Activated naive CD4-positive, alpha-beta T cell treated with anti-CD3 and anti-CD28 coated beads, Interleukin-2, amount 50 U/mL, for 24 hours (primary cell): ENCODE data around the gene LPCAT1.
"Not testable (repeated sequence)": the region's sequence is repeated elsewhere in the genome, so short reads cannot be mapped to it uniquely, and the experiment has no call there.

Source experiments
- H3K27ac Mint-ChIP-seq: one replicate; pipeline ENCODE4 v1.8.0; 2021; ENCODE audit warnings: mild to moderate bottlenecking, mixed read lengths
- H3K27me3 Mint-ChIP-seq: one replicate; pipeline ENCODE4 v1.8.0; 2021; ENCODE audit warnings: mixed read lengths
- H3K36me3 Mint-ChIP-seq: one replicate; pipeline ENCODE4 v1.8.0; 2021; ENCODE audit warnings: mixed read lengths
- H3K4me1 Mint-ChIP-seq: one replicate; pipeline ENCODE4 v1.8.0; 2021; ENCODE audit warnings: mixed read lengths
- H3K4me3 Mint-ChIP-seq: one replicate; pipeline ENCODE4 v1.8.0; 2021; ENCODE audit warnings: mild to moderate bottlenecking, mixed read lengths
- H3K9me3 Mint-ChIP-seq: one replicate; pipeline ENCODE4 v1.8.0; 2021; ENCODE audit warnings: mixed read lengths

The LPCAT1 gene

GRCh38 chr5:1466631-1467265, 57.0 kb downstream of the LPCAT1 start:
- Mint-ChIP-seq H3K9me3 (no peaks in the 10 kb centered on the region), H3K4me3 (no peak overlapping the region), H3K36me3 (peaks cover 2% of the 10 kb centered on the region), H3K4me1 (no peaks in the 10 kb centered on the region), H3K27ac (no peak overlapping the region), H3K27me3 (no peaks in the 10 kb centered on the region)

DNA sequence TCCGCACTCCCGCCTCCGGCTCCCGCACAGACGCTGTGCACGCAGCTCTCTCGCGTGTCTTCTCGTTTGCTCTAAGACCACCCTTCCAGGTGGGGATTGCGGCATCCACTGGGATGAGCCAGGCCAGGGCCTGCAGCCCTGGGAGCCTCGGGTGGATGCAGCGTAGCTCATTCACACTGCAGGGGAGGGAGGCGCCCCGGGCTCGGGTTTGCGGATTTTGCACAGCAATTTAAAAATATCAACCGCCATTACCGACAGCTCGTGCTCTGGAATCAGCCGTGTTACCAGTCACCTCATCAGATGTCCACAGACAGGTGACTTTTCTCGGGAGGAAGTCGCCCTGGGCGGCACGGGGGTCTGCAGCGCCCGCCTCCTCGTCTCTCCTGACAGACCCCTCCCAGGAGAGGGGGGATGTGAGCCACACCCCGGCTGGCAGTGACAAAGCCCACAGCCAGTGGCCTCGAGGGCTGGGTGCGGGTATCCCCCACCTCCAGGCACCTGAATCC, 57.7 kb downstream of the LPCAT1 start:
- peaks cover 2% of the 10 kb centered on the region for H3K36me3 Mint-ChIP-seq
- H3K27me3 Mint-ChIP-seq: no peaks in the 10 kb centered on the region
- H3K9me3 Mint-ChIP-seq: no peaks in the 10 kb centered on the region
- no peak overlapping the region for H3K27ac Mint-ChIP-seq
- no peaks in the 10 kb centered on the region for H3K4me1 Mint-ChIP-seq
- no peak overlapping the region for H3K4me3 Mint-ChIP-seq

DNA sequence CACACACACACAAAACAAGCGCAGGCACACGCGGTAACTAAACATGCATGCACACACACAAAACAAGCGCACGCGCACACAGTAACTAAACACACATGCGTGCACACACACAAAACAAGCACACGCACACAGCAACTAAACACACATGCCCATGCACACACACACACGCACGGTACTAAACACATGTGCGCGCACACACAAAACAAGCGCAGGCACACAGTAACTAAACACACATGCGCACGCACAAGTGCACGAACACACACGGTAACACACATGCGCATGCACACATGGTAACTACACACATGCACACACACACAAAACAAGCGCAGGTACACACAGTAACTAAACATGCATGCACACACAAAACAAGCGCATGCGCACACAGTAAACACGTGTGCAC, 58.6 kb downstream of the LPCAT1 start:
- H3K4me1 Mint-ChIP-seq: no peaks in the 10 kb centered on the region
- H3K27ac Mint-ChIP-seq: no peak overlapping the region
- H3K36me3 Mint-ChIP-seq: peaks cover 6% of the 10 kb centered on the region
- no peak overlapping the region for H3K4me3 Mint-ChIP-seq
- no peaks in the 10 kb centered on the region for H3K9me3 Mint-ChIP-seq
- H3K27me3 Mint-ChIP-seq: no peaks in the 10 kb centered on the region

- Mint-ChIP-seq H3K9me3 (no peaks in the 10 kb centered on the region), H3K4me1 (no peaks in the 10 kb centered on the region), H3K4me3 (no peak overlapping the region), H3K27me3 (no peaks in the 10 kb centered on the region), H3K27ac (no peak overlapping the region), H3K36me3 (peaks cover 6% of the 10 kb centered on the region)
Observed at GRCh38 chr5:1464511-1464910, 59.2 kb downstream of the LPCAT1 start.

DNA sequence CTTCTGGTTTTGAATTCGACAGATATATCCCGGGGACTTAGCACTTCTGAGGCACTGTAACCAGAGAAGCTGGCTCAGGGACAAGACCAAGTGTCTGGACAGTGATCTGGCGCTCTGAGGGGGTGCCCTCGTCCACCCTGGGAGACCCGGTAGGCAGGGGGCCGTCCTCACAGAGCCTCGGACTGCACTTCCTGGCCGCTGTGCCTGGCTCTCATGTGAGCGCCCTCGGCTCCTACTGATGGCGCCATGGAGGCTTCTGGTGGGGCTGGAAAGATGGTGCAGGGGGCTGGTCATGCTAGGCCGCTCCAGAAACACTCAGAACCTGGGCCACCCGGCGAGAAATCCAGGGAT, 59.7 kb downstream of the LPCAT1 start:
- Mint-ChIP-seq H3K9me3 (no peaks in the 10 kb centered on the region), H3K27me3 (no peaks in the 10 kb centered on the region), H3K36me3 (peaks cover 6% of the 10 kb centered on the region), H3K4me1 (no peaks in the 10 kb centered on the region), H3K4me3 (no peak overlapping the region), H3K27ac (no peak overlapping the region)

GRCh38 chr5:1463326-1464095, 60.2 kb downstream of the LPCAT1 start:
- no peak overlapping the region for H3K27ac Mint-ChIP-seq
- H3K4me1 Mint-ChIP-seq: no peaks in the 10 kb centered on the region
- H3K27me3 Mint-ChIP-seq: no peaks in the 10 kb centered on the region
- H3K36me3 Mint-ChIP-seq: peaks cover 6% of the 10 kb centered on the region
- H3K4me3 Mint-ChIP-seq: no peak overlapping the region
- H3K9me3 Mint-ChIP-seq: no peaks in the 10 kb centered on the region

GRCh38 chr5:1462358-1462757, 61.4 kb downstream of the LPCAT1 start:
- no peaks in the 10 kb centered on the region for H3K4me1 Mint-ChIP-seq
- peaks cover 6% of the 10 kb centered on the region for H3K36me3 Mint-ChIP-seq
- H3K9me3 Mint-ChIP-seq: no peaks in the 10 kb centered on the region
- H3K27me3 Mint-ChIP-seq: no peaks in the 10 kb centered on the region
- no peak overlapping the region for H3K4me3 Mint-ChIP-seq
- H3K27ac Mint-ChIP-seq: no peak overlapping the region

DNA sequence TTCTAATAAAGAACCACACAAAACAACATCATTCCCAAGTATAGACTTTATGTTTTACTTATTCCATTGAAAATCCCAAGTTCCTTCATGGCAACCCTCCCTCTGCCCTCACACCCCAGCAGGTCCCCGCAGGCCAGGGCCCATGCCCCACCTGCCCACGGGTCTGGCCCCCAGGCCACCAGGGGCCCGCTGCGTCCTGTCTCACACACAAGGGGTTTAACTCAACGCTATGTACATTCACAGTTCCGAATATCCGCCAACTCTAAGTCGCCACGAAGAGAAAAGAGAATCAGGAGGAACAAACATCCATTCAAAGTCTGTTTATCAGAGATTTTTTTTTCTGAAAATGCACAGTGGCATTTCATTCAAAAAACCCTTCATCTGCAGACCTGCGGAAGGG, 62.4 kb downstream of the LPCAT1 start:
- Mint-ChIP-seq H3K4me3 (no peak overlapping the region), H3K4me1 (no peaks in the 10 kb centered on the region), H3K9me3 (no peaks in the 10 kb centered on the region), H3K36me3 (peaks cover 7% of the 10 kb centered on the region), H3K27me3 (no peaks in the 10 kb centered on the region), H3K27ac (no peak overlapping the region)

- Mint-ChIP-seq H3K27ac (no peak overlapping the region), H3K4me3 (no peak overlapping the region), H3K36me3 (peaks cover 7% of the 10 kb centered on the region), H3K27me3 (no peaks in the 10 kb centered on the region), H3K4me1 (no peaks in the 10 kb centered on the region), H3K9me3 (no peaks in the 10 kb centered on the region)
Observed at GRCh38 chr5:1460054-1460682, 63.6 kb downstream of the LPCAT1 start.

GRCh38 chr5:1459435-1459834, 64.3 kb downstream of the LPCAT1 start:
- not testable (repeated sequence) for H3K27ac Mint-ChIP-seq, H3K27me3 Mint-ChIP-seq, H3K4me3 Mint-ChIP-seq, H3K36me3 Mint-ChIP-seq, H3K4me1 Mint-ChIP-seq, H3K9me3 Mint-ChIP-seq

DNA sequence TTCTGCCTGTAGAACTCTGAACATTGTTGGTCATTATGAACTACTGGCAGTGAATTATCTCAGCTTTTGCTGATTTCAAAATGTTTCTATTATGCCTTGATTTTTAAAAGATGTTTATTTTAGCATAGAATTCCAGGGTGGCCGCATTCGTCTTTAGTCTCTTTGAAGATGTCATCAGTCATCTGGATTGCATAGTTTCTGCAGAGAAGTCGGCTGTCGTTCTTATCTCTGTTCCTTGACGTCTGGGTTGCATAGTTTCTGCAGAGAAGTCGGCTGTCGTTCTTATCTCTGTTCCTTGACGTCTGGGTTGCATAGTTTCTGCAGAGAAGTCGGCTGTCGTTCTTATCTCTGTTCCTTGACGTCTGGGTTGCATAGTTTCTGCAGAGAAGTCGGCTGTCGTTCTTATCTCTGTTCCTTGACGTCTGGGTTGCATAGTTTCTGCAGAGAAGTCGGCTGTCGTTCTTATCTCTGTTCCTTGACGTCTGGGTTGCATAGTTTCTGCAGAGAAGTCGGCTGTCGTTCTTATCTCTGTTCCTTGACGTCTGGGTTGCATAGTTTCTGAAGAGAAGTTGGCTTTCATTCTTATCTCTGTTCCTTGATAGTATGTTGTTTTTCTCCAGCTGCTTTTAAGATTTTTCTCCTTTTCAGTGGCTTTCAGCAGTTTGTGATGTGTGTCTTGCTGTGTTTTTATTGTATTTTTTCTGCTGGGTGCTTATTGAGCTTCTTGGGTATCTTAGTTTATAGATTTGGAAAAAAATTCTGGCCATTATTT, 67.5 kb downstream of the LPCAT1 start:
- not testable (repeated sequence) for H3K27me3 Mint-ChIP-seq
- peaks cover 12% of the 10 kb centered on the region for H3K9me3 Mint-ChIP-seq

DNA sequence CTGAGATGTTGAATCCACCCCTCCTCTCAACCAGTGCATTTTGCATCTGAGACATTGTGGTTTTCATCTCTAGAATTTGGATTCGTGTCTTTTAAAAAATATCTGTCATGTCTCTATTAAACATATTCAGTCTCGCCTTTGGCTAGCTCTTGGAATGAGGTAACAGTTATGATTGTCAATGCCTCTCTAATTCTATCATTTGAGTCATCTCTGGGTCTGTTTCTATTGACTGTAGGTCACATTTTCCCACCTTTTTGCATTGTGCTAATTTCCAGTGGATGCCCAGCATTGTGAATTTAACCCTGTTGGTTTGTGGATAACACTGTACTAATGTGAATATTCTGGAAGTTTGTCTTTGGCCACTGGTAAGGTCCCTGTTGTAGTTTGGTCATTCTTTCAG, 70.1 kb downstream of the LPCAT1 start:
- Mint-ChIP-seq H3K4me3 (no peak overlapping the region), H3K36me3 (peaks cover 1% of the 10 kb centered on the region), H3K9me3 (peaks cover 12% of the 10 kb centered on the region), H3K27me3 (peaks cover 16% of the 10 kb centered on the region), H3K4me1 (peaks cover 5% of the 10 kb centered on the region), H3K27ac (no peak overlapping the region)

More for the DNA sequence above, 67.5 kb downstream of the LPCAT1 start:
- not testable (repeated sequence) for H3K4me3 Mint-ChIP-seq, H3K36me3 Mint-ChIP-seq, H3K27ac Mint-ChIP-seq, H3K4me1 Mint-ChIP-seq

DNA sequence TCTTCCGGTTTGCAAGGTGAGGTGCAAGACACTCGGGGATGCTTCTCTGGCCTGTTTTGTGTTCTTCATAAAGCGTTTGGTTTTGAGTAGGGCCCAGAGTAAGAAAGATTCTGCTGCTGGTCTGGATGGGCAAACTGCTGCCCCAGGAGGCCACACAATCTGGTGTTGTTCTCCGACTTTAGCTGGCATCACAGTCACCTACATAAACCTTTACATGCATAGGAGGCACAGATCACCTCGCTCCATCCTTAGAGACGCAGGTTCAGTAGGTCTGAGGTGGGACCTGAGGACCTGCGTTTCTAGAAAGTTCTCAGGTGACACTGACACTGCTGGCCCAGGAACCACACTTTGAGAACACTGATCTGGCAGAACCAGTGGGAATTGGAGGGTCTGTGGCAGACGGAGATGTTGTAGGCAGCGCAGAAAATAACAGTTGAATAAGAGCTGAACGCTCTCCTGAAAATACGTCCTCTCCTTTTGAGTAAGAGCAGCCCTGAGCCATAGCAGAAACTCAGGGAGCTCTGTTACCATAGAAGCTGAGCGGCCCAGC, 74.6 kb downstream of the LPCAT1 start:
- Mint-ChIP-seq H3K27ac (no peak overlapping the region), H3K36me3 (no peaks in the 10 kb centered on the region), H3K27me3 (peaks cover 24% of the 10 kb centered on the region), H3K9me3 (peaks cover 12% of the 10 kb centered on the region), H3K4me1 (peaks cover 27% of the 10 kb centered on the region), H3K4me3 (no peak overlapping the region)

GRCh38 chr5:1448511-1449011, 75.2 kb downstream of the LPCAT1 start:
- H3K36me3 Mint-ChIP-seq: no peaks in the 10 kb centered on the region
- peaks cover 27% of the 10 kb centered on the region for H3K27me3 Mint-ChIP-seq
- H3K27ac Mint-ChIP-seq: no peak overlapping the region
- peaks cover 10% of the 10 kb centered on the region for H3K9me3 Mint-ChIP-seq
- peaks cover 30% of the 10 kb centered on the region for H3K4me1 Mint-ChIP-seq
- H3K4me3 Mint-ChIP-seq: no peak overlapping the region

GRCh38 chr5:1447671-1448361, 75.9 kb downstream of the LPCAT1 start:
- Mint-ChIP-seq H3K36me3 (no peaks in the 10 kb centered on the region), H3K4me3 (no peak overlapping the region), H3K27me3 (peaks cover 27% of the 10 kb centered on the region), H3K4me1 (peaks cover 30% of the 10 kb centered on the region), H3K9me3 (peaks cover 2% of the 10 kb centered on the region), H3K27ac (no peak overlapping the region)
